Measurements from ENCODE around the gene SHISA9. TPM values are rescaled to one million over a fixed set of nuclear protein-coding genes. Genes with fewer than 3 reads are reported as not detected.

The SHISA9 gene
- total and polyA plus RNA-seq, 2 of the 4 experiments (the other 2 are of a cell fraction) = under 0.01 TPM; not detected in 1

- H2AK5ac ChIP-seq (ENCODE audit: low read depth, low read length) = no peak overlapping the region
- H3K9ac ChIP-seq (ENCODE audit: low read depth, low read length) = no peak overlapping the region
- intact Hi-C loops (cut with micrococcal nuclease) = no loop called here
- in situ Hi-C loops (cut with MboI; ENCODE audit: low sequenced_read_pairs) = no loop called here
- no peak overlapping the region for H2BK20ac ChIP-seq (ENCODE audit: low read depth, low read length)
- dilution Hi-C loops (cut with HindIII; ENCODE audit: low sequenced_read_pairs, unreplicated experiment) = no loop called here
- no peaks in the 10 kb centered on the region for H3K4me1 ChIP-seq (ENCODE audit: control insufficient read depth, insufficient read depth, low read length)
- no peak overlapping the region for H3K23ac ChIP-seq (ENCODE audit: low read depth, low read length)
- no peaks in the 10 kb centered on the region for H3K79me1 ChIP-seq (ENCODE audit: low read depth in 1 of 2, low read length in 2 of 2)
- no peak overlapping the region for H3K4ac ChIP-seq (ENCODE audit: low read depth, low read length)
- H3K4me2 ChIP-seq (ENCODE audit: low read depth, low read length) = no peak overlapping the region
- H3K9me3 ChIP-seq (ENCODE audit: control insufficient read depth, insufficient read depth, low read length) = peaks cover 13% of the 10 kb centered on the region
- no peak overlapping the region for H4K8ac ChIP-seq (ENCODE audit: low read depth in 2 of 2, low read length in 2 of 2)
- WGBS, 2 experiments (ENCODE audit: extremely low coverage in 2 of 2, insufficient read length in 1 of 2) = no CpG with 5 or more reads among the region's 3 CpGs
- no peak overlapping the region for H3K56ac ChIP-seq (ENCODE audit: extremely low read depth, insufficient read depth, low read length)
- H3K4me3 ChIP-seq (ENCODE audit: insufficient read depth, low read depth, low read length) = no peak overlapping the region
- CTCF ChIA-PET = no interaction called here
- no peak overlapping the region for H2BK15ac ChIP-seq (ENCODE audit: low read depth, low read length)
- no peak overlapping the region for H4K5ac ChIP-seq (ENCODE audit: low read depth, low read length)
- POLR2A ChIA-PET (ENCODE audit: unreplicated experiment) = no interaction called here
- H3K27me3 ChIP-seq (ENCODE audit: control insufficient read depth, insufficient read depth, low read length) = no peaks in the 10 kb centered on the region
- no peaks in the 10 kb centered on the region for H4K20me1 ChIP-seq (ENCODE audit: insufficient read depth, low read length)
- TF ChIP-seq MXI1 (IDR thresholded peaks at IDR 0.05; ENCODE audit: borderline replicate concordance, low read depth, low read length) (no peak), CHD1 (IDR thresholded peaks at IDR 0.05; ENCODE audit: low read depth, low read length) (no peak), FOS (IDR thresholded peaks at IDR 0.05; ENCODE audit: low read depth, low read length) (no peak), USF2 (IDR thresholded peaks at IDR 0.05; ENCODE audit: low read depth, low read length) (no peak), POLR2A (IDR thresholded peaks at IDR 0.05; ENCODE audit: low read depth, low read length) (no peak), NFE2L2 (IDR thresholded peaks at IDR 0.05; ENCODE audit: low read depth, low read length) (no peak), SMC3 (IDR thresholded peaks at IDR 0.05; ENCODE audit: low read depth, low read length) (no peak), ELK1 (IDR thresholded peaks at IDR 0.05; ENCODE audit: borderline replicate concordance, low read depth, low read length) (no peak), BHLHE40 (IDR thresholded peaks at IDR 0.05; ENCODE audit: low read depth, low read length) (no peak), RCOR1 (IDR thresholded peaks at IDR 0.05; ENCODE audit: insufficient replicate concordance, low read length) (no peak), RFX5 (IDR thresholded peaks at IDR 0.05; ENCODE audit: low read depth, low read length) (no peak), MAFK (IDR thresholded peaks at IDR 0.05; ENCODE audit: low read depth, low read length) (no peak), MAZ (IDR thresholded peaks at IDR 0.05; ENCODE audit: borderline replicate concordance, low read depth, low read length) (no peak), CEBPB (IDR thresholded peaks at IDR 0.05; ENCODE audit: low read depth, low read length) (no peak), RAD21 (IDR thresholded peaks at IDR 0.05; ENCODE audit: low read length) (no peak), CTCF (conservative IDR thresholded peaks at IDR 0.05; ENCODE audit: low read depth, low read length) (no peak)
- no peak overlapping the region for H3K18ac ChIP-seq (ENCODE audit: low read depth, low read length)
- no peak overlapping the region for H2AFZ ChIP-seq (replicated peaks; ENCODE audit: low read length, poor library complexity)
- BruUV-seq (replicated peaks) = no TSS peak
- no peak overlapping the region for H2BK120ac ChIP-seq (ENCODE audit: low read depth, low read length)
- H2AK9ac ChIP-seq (replicated peaks; ENCODE audit: low read depth, low read length, poor library complexity) = no peak overlapping the region
- H3K27ac ChIP-seq (ENCODE audit: insufficient read depth, low read length) = no peak overlapping the region
- no peak overlapping the region for H2BK5ac ChIP-seq (ENCODE audit: low read depth, low read length, poor library complexity, severe bottlenecking)
- H3K36me3 ChIP-seq (ENCODE audit: control insufficient read depth, insufficient read depth, low read length) = no peaks in the 10 kb centered on the region
- ATAC-seq (ENCODE audit: low read depth) (no peak), DNase-seq (no peak)
- H3K14ac ChIP-seq (replicated peaks; ENCODE audit: low read depth, low read length) = no peak overlapping the region
- no peak overlapping the region for H4K91ac ChIP-seq (ENCODE audit: insufficient read depth, low read depth, low read length)
- H3K9me1 ChIP-seq (ENCODE audit: insufficient read depth, low read length) = no peaks in the 10 kb centered on the region
Measured at GRCh38 chr16:12868169-12868568, 33.2 kb upstream of the SHISA9 start.
